Measurements from ENCODE around the gene HES5. TPM values are rescaled to one million over a fixed set of nuclear protein-coding genes. Genes with fewer than 3 reads are reported as not detected.

Gene HES5
- total and polyA plus RNA-seq, 2 donors (not counting 3 experiments of a cell fraction or from before 2014, with no cell fraction given), result 0.07 TPM; not detected in 1

DNA sequence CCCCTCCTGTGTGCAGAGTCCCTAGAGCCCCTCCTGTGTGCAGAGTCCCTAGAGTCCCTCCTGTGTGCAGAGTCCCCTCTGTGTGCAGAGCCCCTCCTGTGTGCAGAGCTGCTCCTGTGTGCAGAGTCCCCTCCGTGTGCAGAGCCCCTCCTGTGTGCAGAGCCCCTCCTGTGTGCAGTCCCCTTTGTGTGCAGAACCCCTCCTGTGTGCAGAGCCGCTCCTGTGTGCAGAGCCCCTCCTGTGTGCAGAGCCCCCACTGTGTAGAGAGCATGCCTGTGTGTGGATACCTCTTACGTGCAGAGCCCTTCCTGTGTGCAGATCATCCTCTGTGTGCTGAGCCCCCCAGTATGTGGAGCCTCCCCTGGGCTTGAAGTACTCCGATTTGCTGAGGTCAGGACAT is 8.3 kb upstream of the HES5 start:
- Histone ChIP-seq H3K9me1 (replicated peaks; ENCODE audit: control insufficient read depth, extremely low read depth, insufficient read depth, low read length) (no peaks in the 10 kb centered on the region), H2AFZ (ENCODE audit: low read depth, low read length) (no peak overlapping the region), H3K79me2 (ENCODE audit: control insufficient read depth, insufficient read depth, low read length) (no peaks in the 10 kb centered on the region), H3K4me3 (replicated peaks in 1 of 3; ENCODE audit: insufficient read depth in 1 of 3, low read depth in 1 of 3, low read length in 3 of 3) (no peak overlapping the region), H3K36me3 (ENCODE audit: control insufficient read depth in 2 of 2, extremely low read depth in 1 of 2, insufficient read depth in 2 of 2, low read length in 2 of 2) (no peaks in the 10 kb centered on the region), H3K27ac (ENCODE audit: insufficient read depth, low read depth, low read length) (no peak overlapping the region), H3K9me3 (replicated peaks; ENCODE audit: control insufficient read depth, insufficient read depth, low read length) (no peaks in the 10 kb centered on the region), H3K4me1 (ENCODE audit: control insufficient read depth, extremely low read depth, insufficient read depth, low read length) (no peaks in the 10 kb centered on the region), H4K20me1 (replicated peaks; ENCODE audit: control insufficient read depth, extremely low read depth, insufficient read depth, low read length) (no peaks in the 10 kb centered on the region), H3K4me2 (ENCODE audit: insufficient read depth, low read length) (no peak overlapping the region), H3K9ac (replicated peaks; ENCODE audit: extremely low read depth, insufficient read depth, low read length) (no peak overlapping the region), H3K27me3 (ENCODE audit: control insufficient read depth in 2 of 2, insufficient read depth in 2 of 2, low read length in 2 of 2) (peaks cover 0 to 1% of the 10 kb centered on the region in 2 experiments)
- DNase-seq (ENCODE audit: low read depth, low spot score) (no peak), FAIRE-seq (no peak)
- intact Hi-C loops (cut with micrococcal nuclease), result no loop called here
- POLR2A ChIA-PET, result no interaction called here
- no TSS peak for BruUV-seq (replicated peaks)
- dilution Hi-C loops (cut with MboI; ENCODE audit: extremely low pct_ligation_motif_present, low sequenced_read_pairs), result no loop called here
- no peak for TF ChIP-seq GATA2 (IDR thresholded peaks at IDR 0.05; ENCODE audit: insufficient read depth, insufficient read length, low read depth, low read length)
- TF ChIP-seq, protein P1, sequence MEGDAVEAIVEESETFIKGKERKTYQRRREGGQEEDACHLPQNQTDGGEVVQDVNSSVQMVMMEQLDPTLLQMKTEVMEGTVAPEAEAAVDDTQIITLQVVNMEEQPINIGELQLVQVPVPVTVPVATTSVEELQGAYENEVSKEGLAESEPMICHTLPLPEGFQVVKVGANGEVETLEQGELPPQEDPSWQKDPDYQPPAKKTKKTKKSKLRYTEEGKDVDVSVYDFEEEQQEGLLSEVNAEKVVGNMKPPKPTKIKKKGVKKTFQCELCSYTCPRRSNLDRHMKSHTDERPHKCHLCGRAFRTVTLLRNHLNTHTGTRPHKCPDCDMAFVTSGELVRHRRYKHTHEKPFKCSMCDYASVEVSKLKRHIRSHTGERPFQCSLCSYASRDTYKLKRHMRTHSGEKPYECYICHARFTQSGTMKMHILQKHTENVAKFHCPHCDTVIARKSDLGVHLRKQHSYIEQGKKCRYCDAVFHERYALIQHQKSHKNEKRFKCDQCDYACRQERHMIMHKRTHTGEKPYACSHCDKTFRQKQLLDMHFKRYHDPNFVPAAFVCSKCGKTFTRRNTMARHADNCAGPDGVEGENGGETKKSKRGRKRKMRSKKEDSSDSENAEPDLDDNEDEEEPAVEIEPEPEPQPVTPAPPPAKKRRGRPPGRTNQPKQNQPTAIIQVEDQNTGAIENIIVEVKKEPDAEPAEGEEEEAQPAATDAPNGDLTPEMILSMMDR (IDR thresholded peaks at IDR 0.05; ENCODE audit: extremely low read depth in 1 of 2, insufficient read depth in 1 of 2, low read depth in 1 of 2, low read length in 2 of 2), result no peak
- TF ChIP-seq FOS (IDR thresholded peaks at IDR 0.05; ENCODE audit: borderline replicate concordance, insufficient read depth, low read length), result no peak
- no peak for TF ChIP-seq MYC (IDR thresholded peaks at IDR 0.05; ENCODE audit: low read depth, low read length)
- no peak for TF ChIP-seq POLR2AphosphoS5 (IDR thresholded peaks at IDR 0.05; ENCODE audit: insufficient read depth, low read depth, low read length)
- TF ChIP-seq JUN (IDR thresholded peaks at IDR 0.05; ENCODE audit: borderline replicate concordance, insufficient read depth, insufficient read length, low read depth), result no peak
- no peak for TF ChIP-seq EZH2 (IDR thresholded peaks at IDR 0.05; ENCODE audit: borderline replicate concordance, low read depth, low read length, severe bottlenecking)
- TF ChIP-seq, protein P2, sequence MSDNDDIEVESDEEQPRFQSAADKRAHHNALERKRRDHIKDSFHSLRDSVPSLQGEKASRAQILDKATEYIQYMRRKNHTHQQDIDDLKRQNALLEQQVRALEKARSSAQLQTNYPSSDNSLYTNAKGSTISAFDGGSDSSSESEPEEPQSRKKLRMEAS (IDR thresholded peaks at IDR 0.05; ENCODE audit: insufficient read depth, insufficient read length), result no peak
- TF ChIP-seq POLR2A (IDR thresholded peaks at IDR 0.05; ENCODE audit: low read depth, low read length), result no peak
- CTCF ChIA-PET, result no interaction called here

Measured in endothelial cell of umbilical vein (primary cell).